ENCODE data around the gene CDC42BPA. TPM values are rescaled to one million over a fixed set of nuclear protein-coding genes. Genes with fewer than 3 reads are reported as not detected.

The CDC42BPA gene
- total and polyA plus RNA-seq, 2 donors, result 3.7 to 3.9 TPM

DNA sequence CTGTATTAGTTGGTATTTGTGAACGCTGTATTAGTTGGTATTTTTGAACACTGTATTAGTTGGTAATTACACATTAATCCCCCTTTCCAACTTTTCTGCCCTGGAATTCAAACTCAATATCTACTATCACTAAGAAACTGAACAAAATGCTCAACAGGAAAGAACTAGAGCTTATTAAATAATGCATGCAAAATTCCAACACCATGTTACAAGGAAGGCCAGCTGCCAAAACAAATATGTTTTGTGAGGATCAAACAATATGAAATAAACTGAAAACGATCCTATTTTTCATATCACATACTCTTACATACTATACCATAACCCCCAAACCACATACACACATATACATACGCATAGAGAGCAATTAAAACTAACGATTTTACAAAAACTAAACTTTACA, 104.9 kb downstream of the CDC42BPA start:
- Histone ChIP-seq H3K9me3 (ENCODE audit: control insufficient read depth in 2 of 2, insufficient read depth in 1 of 2, low read length in 1 of 2) (no peaks in the 10 kb centered on the region), H3K4me1 (ENCODE audit: control insufficient read depth in 2 of 2, insufficient read depth in 2 of 2, low read length in 2 of 2) (no peaks in the 10 kb centered on the region), H3K4me3 (ENCODE audit: low read length in 2 of 2) (no peak overlapping the region), H3K27ac (ENCODE audit: low read depth in 1 of 2, low read length in 1 of 2) (no peak overlapping the region), H3K36me3 (ENCODE audit: control insufficient read depth in 2 of 2, insufficient read depth in 2 of 2, low read length in 1 of 2) (no peaks in the 10 kb centered on the region), H3K27me3 (ENCODE audit: control insufficient read depth in 2 of 2, insufficient read depth in 1 of 2, low read length in 1 of 2) (no peaks in the 10 kb centered on the region)
- WGBS, result 96% methylated on average over 4 of the region's 4 CpGs
- no peak for DNase-seq (ENCODE audit: low read depth in 6 of 9, low spot score in 9 of 9)

DNA sequence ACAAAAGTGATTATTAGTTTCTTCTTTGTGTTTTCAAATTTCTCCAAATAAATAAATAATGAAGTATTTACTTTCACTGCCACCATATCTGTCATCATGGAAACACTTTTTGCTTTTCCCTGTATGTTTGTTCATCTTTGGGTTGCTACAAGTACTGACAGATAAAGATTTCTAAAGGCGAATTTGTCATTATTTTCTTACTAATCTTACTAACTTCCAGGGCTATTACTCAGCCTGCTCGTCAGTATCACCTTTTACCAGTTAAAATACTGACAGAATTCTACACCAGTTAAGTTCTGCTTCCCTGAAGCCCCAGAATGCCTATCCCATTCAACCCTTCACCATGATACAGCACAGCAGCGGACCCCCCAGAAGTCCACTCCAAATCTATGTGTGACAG, 106.1 kb downstream of the CDC42BPA start:
- no peaks in the 10 kb centered on the region for H3K4me1 ChIP-seq (ENCODE audit: control insufficient read depth in 2 of 2, insufficient read depth in 2 of 2, low read length in 2 of 2)
- no peaks in the 10 kb centered on the region for H3K36me3 ChIP-seq (ENCODE audit: control insufficient read depth in 2 of 2, insufficient read depth in 2 of 2, low read length in 1 of 2)
- H3K27me3 ChIP-seq (ENCODE audit: control insufficient read depth in 2 of 2, insufficient read depth in 1 of 2, low read length in 1 of 2), result no peaks in the 10 kb centered on the region
- no peak overlapping the region for H3K27ac ChIP-seq (ENCODE audit: low read depth in 1 of 2, low read length in 1 of 2)
- no peak for DNase-seq (ENCODE audit: low read depth in 6 of 9, low spot score in 9 of 9)
- H3K9me3 ChIP-seq (ENCODE audit: control insufficient read depth in 2 of 2, insufficient read depth in 1 of 2, low read length in 1 of 2), result no peaks in the 10 kb centered on the region
- 94% methylated on average over 3 of the region's 3 CpGs for WGBS
- H3K4me3 ChIP-seq (ENCODE audit: low read length in 2 of 2), result no peak overlapping the region

DNA sequence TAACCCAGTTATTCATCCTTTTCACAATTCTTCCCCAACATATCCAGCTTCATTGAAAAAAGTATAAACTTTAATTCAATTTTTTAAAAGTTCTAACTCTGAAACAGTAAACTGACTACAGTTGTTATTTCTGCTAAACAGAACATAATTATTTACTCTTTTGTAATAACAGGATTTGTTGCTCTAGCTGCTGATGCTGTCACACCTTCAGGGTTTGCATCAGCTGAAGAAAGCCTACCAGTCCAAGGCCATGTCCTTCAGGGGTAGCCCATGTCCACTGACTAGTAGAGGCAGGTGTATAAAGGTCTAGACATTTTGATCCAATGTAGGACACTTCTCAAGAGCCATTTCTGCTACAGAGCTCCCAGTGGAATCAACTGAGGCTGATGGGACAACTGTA, 107.7 kb downstream of the CDC42BPA start:
- DNase-seq (ENCODE audit: low read depth in 6 of 9, low spot score in 9 of 9), result no peak
- Histone ChIP-seq H3K27me3 (ENCODE audit: control insufficient read depth in 2 of 2, insufficient read depth in 1 of 2, low read length in 1 of 2) (no peaks in the 10 kb centered on the region), H3K4me3 (ENCODE audit: low read length in 2 of 2) (no peak overlapping the region), H3K27ac (ENCODE audit: low read depth in 1 of 2, low read length in 1 of 2) (no peak overlapping the region), H3K36me3 (ENCODE audit: control insufficient read depth in 2 of 2, insufficient read depth in 2 of 2, low read length in 1 of 2) (no peaks in the 10 kb centered on the region), H3K4me1 (ENCODE audit: control insufficient read depth in 2 of 2, insufficient read depth in 2 of 2, low read length in 2 of 2) (no peaks in the 10 kb centered on the region), H3K9me3 (ENCODE audit: control insufficient read depth in 2 of 2, insufficient read depth in 1 of 2, low read length in 1 of 2) (no peaks in the 10 kb centered on the region)

DNA sequence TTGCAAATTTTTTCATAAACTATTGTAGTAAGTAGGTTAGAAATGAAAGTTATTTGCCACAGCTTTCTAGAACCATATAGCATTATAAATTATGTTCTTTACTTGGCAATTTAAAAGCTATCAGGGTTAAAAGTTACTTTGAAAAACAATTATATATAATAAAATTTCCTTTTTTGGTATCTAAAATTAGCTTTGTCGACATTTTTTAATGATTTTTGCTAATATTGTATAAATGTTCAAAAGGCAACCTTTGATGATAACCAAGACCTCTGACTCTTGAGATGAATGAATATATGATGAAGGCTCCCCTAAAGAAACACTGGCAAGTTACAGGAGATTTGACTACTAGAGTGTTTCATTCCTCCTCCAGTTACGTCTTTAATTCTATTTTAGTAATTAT, 121.2 kb downstream of the CDC42BPA start:
- Histone ChIP-seq H3K27me3 (ENCODE audit: control insufficient read depth in 2 of 2, insufficient read depth in 1 of 2, low read length in 1 of 2) (no peaks in the 10 kb centered on the region), H3K4me3 (ENCODE audit: low read length in 2 of 2) (no peak overlapping the region), H3K4me1 (ENCODE audit: control insufficient read depth in 2 of 2, insufficient read depth in 2 of 2, low read length in 2 of 2) (no peaks in the 10 kb centered on the region), H3K9me3 (ENCODE audit: control insufficient read depth in 2 of 2, insufficient read depth in 1 of 2, low read length in 1 of 2) (no peaks in the 10 kb centered on the region), H3K36me3 (ENCODE audit: control insufficient read depth in 2 of 2, insufficient read depth in 2 of 2, low read length in 1 of 2) (no peaks in the 10 kb centered on the region), H3K27ac (ENCODE audit: low read depth in 1 of 2, low read length in 1 of 2) (no peak overlapping the region)
- 96% methylated on average over 2 of the region's 2 CpGs for WGBS
- no peak for DNase-seq (ENCODE audit: low read depth in 6 of 9, low spot score in 9 of 9)

DNA sequence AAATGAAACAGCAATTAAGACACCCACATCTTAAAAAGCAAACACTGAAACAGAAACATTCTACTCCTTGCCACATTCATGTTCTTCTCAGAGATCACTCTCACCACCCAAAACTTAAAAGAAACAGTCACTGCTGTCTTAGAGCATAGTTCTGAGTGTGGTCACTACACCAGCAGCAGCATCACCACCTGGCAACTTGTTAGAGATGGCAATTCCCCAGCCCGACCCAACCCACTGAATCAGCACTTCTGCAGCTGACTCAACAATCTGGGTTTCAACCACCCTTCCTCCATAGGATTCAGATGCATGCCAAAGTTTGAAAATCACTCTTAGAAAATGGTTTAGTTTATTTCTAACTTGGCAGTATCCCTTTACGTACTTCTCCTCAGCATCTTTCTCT, 126.1 kb downstream of the CDC42BPA start:
- peak in 3 of 9 donors; percentile 0 to 15 (median 1) for DNase-seq (ENCODE audit: low read depth in 6 of 9, low spot score in 9 of 9)
- 51% methylated on average over 2 of the region's 2 CpGs for WGBS
- Histone ChIP-seq H3K4me3 (ENCODE audit: low read length in 2 of 2) (no peak overlapping the region), H3K9me3 (ENCODE audit: control insufficient read depth in 2 of 2, insufficient read depth in 1 of 2, low read length in 1 of 2) (no peaks in the 10 kb centered on the region), H3K36me3 (ENCODE audit: control insufficient read depth in 2 of 2, insufficient read depth in 2 of 2, low read length in 1 of 2) (no peaks in the 10 kb centered on the region), H3K27ac (ENCODE audit: low read depth in 1 of 2, low read length in 1 of 2) (no peak overlapping the region), H3K27me3 (ENCODE audit: control insufficient read depth in 2 of 2, insufficient read depth in 1 of 2, low read length in 1 of 2) (no peaks in the 10 kb centered on the region), H3K4me1 (ENCODE audit: control insufficient read depth in 2 of 2, insufficient read depth in 2 of 2, low read length in 2 of 2) (no peaks in the 10 kb centered on the region)

DNA sequence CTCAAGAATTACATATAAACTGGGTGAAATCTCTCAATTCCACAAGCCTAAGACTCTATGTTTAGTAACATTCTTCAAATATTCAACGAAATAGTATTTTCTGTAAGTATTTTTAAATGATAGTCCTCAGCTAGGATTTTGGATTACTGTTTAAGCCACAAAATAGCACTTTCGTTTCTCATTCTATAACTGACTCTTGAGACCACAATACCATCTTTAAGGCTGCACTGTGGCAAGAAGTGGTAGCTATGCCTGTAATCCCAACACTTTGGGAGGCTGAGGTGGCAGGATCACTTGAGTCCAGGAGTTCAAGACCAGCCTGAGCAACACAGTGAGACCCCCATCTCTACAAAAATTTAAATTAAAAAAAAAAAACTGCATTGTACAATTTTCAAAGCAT, 126.7 kb downstream of the CDC42BPA start:
- DNase-seq (ENCODE audit: low read depth in 6 of 9, low spot score in 9 of 9), result no peak
- Histone ChIP-seq H3K4me1 (ENCODE audit: control insufficient read depth in 2 of 2, insufficient read depth in 2 of 2, low read length in 2 of 2) (no peaks in the 10 kb centered on the region), H3K4me3 (ENCODE audit: low read length in 2 of 2) (no peak overlapping the region), H3K27me3 (ENCODE audit: control insufficient read depth in 2 of 2, insufficient read depth in 1 of 2, low read length in 1 of 2) (no peaks in the 10 kb centered on the region), H3K36me3 (ENCODE audit: control insufficient read depth in 2 of 2, insufficient read depth in 2 of 2, low read length in 1 of 2) (no peaks in the 10 kb centered on the region), H3K27ac (ENCODE audit: low read depth in 1 of 2, low read length in 1 of 2) (no peak overlapping the region), H3K9me3 (ENCODE audit: control insufficient read depth in 2 of 2, insufficient read depth in 1 of 2, low read length in 1 of 2) (no peaks in the 10 kb centered on the region)
- 52% methylated on average over 2 of the region's 2 CpGs for WGBS

DNA sequence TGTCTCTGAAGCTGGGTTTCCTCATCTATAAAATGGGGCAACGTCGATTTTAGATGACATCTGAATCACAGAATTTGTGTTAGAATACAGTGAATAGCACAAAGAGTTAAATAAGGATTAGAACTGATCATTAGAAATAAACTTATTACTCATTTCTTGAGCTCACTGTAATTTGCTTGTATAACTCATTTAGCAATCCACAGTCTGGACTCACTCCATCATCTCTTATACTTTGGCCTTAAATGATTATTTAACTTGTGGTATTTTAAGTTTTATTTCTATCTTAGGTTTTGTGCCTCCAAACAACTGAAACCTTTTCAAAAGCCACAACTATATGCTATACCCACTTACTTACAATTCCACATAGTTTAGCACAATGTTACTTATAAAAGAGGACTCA, 128.0 kb downstream of the CDC42BPA start:
- no peak overlapping the region for H3K27ac ChIP-seq (ENCODE audit: low read depth in 1 of 2, low read length in 1 of 2)
- H3K36me3 ChIP-seq (ENCODE audit: control insufficient read depth in 2 of 2, insufficient read depth in 2 of 2, low read length in 1 of 2), result no peaks in the 10 kb centered on the region
- H3K9me3 ChIP-seq (ENCODE audit: control insufficient read depth in 2 of 2, insufficient read depth in 1 of 2, low read length in 1 of 2), result no peaks in the 10 kb centered on the region
- WGBS, result over 99% methylated on average over 2 of the region's 2 CpGs
- no peak for DNase-seq (ENCODE audit: low read depth in 6 of 9, low spot score in 9 of 9)
- H3K4me3 ChIP-seq (ENCODE audit: low read length in 2 of 2), result no peak overlapping the region
- H3K4me1 ChIP-seq (ENCODE audit: control insufficient read depth in 2 of 2, insufficient read depth in 2 of 2, low read length in 2 of 2), result no peaks in the 10 kb centered on the region
- no peaks in the 10 kb centered on the region for H3K27me3 ChIP-seq (ENCODE audit: control insufficient read depth in 2 of 2, insufficient read depth in 1 of 2, low read length in 1 of 2)

DNA sequence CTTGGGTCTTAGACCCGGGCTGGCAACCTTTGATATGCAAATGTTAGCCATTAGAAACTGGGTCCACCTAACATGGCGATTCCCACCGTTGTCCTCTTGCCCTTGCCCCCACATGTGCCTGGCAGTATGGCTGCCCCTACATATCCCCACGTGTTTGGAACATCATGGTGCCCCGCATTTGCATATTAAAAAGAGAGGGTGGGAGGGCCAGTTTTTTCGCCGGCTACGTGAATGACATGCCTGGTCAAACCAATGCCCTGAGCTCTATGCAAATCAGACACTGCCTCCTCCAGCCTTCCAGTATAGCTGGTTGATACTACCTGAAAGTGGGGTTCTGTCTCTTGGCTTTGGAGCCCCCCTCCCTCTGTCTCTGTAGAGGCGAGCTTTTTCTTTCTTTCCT, 133.0 kb downstream of the CDC42BPA start:
- H3K9me3 ChIP-seq (ENCODE audit: control insufficient read depth in 2 of 2, insufficient read depth in 1 of 2, low read length in 1 of 2), result no peaks in the 10 kb centered on the region
- no peak overlapping the region for H3K27ac ChIP-seq (ENCODE audit: low read depth in 1 of 2, low read length in 1 of 2)
- no peak overlapping the region for H3K4me3 ChIP-seq (ENCODE audit: low read length in 2 of 2)
- H3K36me3 ChIP-seq (ENCODE audit: control insufficient read depth in 2 of 2, insufficient read depth in 2 of 2, low read length in 1 of 2), result no peaks in the 10 kb centered on the region
- no peaks in the 10 kb centered on the region for H3K27me3 ChIP-seq (ENCODE audit: control insufficient read depth in 2 of 2, insufficient read depth in 1 of 2, low read length in 1 of 2)
- no peak for DNase-seq (ENCODE audit: low read depth in 6 of 9, low spot score in 9 of 9)
- H3K4me1 ChIP-seq (ENCODE audit: control insufficient read depth in 2 of 2, insufficient read depth in 2 of 2, low read length in 2 of 2), result no peaks in the 10 kb centered on the region
- 87% methylated on average over 9 of the region's 9 CpGs for WGBS

DNA sequence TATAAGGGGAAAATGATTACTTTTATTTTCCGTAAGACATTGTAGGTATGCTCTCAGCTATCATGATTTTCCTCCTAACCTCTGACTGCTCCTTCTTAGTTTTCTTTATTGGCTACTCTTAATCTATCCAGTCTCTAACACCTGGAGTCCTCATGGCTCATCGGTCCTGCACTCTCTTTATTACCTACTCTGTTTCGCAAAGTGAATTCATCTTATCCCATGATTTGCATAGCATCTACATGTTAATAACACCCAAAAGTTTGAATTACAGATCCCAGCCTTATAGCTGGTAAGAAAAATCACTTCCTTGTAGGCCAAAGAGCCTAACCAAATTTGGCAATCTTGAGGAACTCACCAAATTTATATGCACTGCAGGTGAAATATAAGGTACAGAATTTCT, 136.3 kb downstream of the CDC42BPA start:
- H3K4me3 ChIP-seq (ENCODE audit: low read length in 2 of 2), result no peak overlapping the region
- H3K36me3 ChIP-seq (ENCODE audit: control insufficient read depth in 2 of 2, insufficient read depth in 2 of 2, low read length in 1 of 2), result no peaks in the 10 kb centered on the region
- no peaks in the 10 kb centered on the region for H3K27me3 ChIP-seq (ENCODE audit: control insufficient read depth in 2 of 2, insufficient read depth in 1 of 2, low read length in 1 of 2)
- H3K4me1 ChIP-seq (ENCODE audit: control insufficient read depth in 2 of 2, insufficient read depth in 2 of 2, low read length in 2 of 2), result no peaks in the 10 kb centered on the region
- 98% methylated on average over 3 of the region's 3 CpGs for WGBS
- no peaks in the 10 kb centered on the region for H3K9me3 ChIP-seq (ENCODE audit: control insufficient read depth in 2 of 2, insufficient read depth in 1 of 2, low read length in 1 of 2)
- no peak overlapping the region for H3K27ac ChIP-seq (ENCODE audit: low read depth in 1 of 2, low read length in 1 of 2)
- no peak for DNase-seq (ENCODE audit: low read depth in 6 of 9, low spot score in 9 of 9)

DNA sequence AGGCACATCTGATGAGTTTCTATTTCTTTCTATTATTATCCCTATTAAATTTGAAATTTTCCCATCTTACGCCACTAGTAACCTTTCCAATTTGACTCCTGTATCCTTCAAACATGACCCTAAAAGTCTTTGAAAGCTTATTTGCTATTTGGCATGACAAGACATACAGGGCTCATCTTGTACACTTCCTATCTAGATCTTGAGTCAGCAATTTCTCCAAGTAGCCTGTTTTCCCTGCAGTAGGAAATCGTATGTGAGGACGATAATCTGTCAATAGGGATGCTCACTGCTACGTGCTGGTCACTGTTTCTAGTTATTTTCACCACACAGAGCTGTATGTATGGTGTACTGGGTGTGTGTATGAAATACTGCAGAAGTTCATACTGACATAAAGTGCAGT, 142.7 kb downstream of the CDC42BPA start:
- no peak overlapping the region for H3K27ac ChIP-seq (ENCODE audit: low read depth in 1 of 2, low read length in 1 of 2)
- no peak for DNase-seq (ENCODE audit: low read depth in 6 of 9, low spot score in 9 of 9)
- WGBS, result 85% methylated on average over 4 of the region's 4 CpGs
- H3K27me3 ChIP-seq (ENCODE audit: control insufficient read depth in 2 of 2, insufficient read depth in 1 of 2, low read length in 1 of 2), result no peaks in the 10 kb centered on the region
- H3K4me1 ChIP-seq (ENCODE audit: control insufficient read depth in 2 of 2, insufficient read depth in 2 of 2, low read length in 2 of 2), result no peaks in the 10 kb centered on the region
- H3K4me3 ChIP-seq (ENCODE audit: low read length in 2 of 2), result no peak overlapping the region
- H3K9me3 ChIP-seq (ENCODE audit: control insufficient read depth in 2 of 2, insufficient read depth in 1 of 2, low read length in 1 of 2), result no peaks in the 10 kb centered on the region
- H3K36me3 ChIP-seq (ENCODE audit: control insufficient read depth in 2 of 2, insufficient read depth in 2 of 2, low read length in 1 of 2), result no peaks in the 10 kb centered on the region
